Measurements from ENCODE around the gene CRAT.
A peak's percentile ranks its signal among the peaks of the same experiment; 100 is the strongest.

Gene CRAT

DNA sequence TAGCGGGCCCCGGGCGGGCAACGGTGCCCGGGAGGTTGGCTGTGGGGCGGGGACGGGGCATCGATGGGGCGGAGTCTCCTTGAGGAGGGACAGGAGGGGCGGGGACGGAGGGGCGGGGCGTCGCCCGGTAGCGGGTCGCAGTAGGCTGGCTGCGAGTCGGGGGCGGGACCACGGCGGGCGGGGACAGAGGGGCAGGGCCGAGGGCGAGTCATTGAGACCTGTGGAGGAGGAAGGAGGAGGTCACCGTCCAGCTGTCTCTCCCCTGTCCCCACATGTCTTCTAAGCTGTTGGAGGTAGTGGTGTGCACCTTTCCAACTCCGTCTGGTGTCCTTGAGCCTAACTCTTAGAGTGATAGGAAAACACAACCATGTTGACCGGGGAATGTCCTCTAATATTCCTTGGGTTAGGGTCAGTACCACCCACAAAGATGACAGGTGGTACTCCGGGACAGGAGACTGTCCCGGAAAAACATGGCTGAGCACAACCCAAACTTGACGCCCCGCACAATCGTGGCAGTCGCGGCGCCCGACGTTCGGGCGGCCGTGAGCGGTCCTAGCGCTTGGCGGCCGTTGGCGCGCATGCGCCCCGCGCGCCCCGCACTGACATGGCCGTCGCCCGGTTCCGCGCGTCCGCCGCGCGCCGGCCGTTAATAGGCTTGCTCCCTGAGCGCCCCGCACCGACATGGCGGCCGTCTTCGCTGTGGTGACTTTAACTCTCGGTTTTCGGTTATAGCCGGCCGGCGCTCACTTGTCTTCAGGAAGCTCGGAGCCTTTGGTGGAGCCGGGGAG is at the start of gene CRAT, which contains the start of gene PTPA:
CRAT (minus strand) TSS at position 54 of the 788 bp plus-strand sequence. CDS start 284 bp downstream, outside the sequence.
PTPA (plus strand) TSS at position 676 of the 788 bp plus-strand sequence. CDS start 186 bp downstream, outside the sequence.
- peak; percentile 95 for DNase-seq (ENCODE audit: low read depth)

DNA sequence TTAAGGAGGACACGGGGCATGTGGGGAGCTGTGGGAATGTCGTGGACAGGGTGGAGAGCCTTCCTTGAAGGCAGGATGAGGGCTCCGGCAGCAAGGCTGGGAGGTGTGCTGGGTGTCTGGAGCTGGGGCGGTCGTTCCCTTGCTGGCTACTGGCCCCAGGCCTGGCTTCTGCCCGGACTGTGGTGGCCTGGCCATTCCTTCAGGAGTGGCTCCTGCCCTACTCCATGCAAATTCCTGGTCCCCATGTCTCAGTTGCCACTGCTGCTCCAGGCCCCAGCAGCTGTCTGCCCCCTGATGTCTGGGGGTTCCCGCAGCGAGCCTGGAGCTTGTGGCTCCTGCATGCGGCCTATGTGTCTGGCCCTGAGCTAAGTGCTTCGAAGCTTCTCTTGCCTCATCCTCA is 45.6 kb upstream of the CRAT start:
- DNase-seq (ENCODE audit: low read depth), result no peak

DNA sequence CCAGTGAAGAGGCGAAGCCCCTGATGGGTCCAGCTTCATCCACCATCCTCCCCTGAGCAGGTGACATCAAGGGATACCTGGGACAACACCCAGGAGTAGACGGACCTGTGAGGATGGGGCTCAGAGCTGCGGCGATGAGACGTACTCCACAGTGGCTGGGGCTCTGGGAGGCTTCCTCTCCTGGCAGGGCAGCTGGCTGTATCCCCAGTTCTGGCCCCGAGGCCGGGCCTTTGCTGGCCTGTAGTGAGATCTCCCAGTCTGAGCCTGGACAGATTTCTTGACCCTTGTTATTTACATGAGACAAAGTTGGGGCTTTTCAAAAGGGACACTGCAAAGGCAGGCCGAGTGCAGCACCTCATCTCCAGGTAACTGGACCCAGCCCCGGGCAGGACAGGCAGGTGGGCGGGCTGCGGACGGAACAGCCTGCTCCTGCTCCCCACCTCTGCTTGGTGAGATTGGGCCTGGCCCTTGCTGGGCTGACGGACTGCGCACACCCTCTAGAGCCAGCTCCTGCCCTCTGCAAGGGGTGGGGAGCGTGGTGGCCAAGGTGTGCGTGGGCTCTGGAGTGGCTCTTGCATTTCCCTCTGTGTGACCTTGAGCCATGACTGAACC is 44.4 kb upstream of the CRAT start:
- no peak for DNase-seq (ENCODE audit: low read depth)

DNA sequence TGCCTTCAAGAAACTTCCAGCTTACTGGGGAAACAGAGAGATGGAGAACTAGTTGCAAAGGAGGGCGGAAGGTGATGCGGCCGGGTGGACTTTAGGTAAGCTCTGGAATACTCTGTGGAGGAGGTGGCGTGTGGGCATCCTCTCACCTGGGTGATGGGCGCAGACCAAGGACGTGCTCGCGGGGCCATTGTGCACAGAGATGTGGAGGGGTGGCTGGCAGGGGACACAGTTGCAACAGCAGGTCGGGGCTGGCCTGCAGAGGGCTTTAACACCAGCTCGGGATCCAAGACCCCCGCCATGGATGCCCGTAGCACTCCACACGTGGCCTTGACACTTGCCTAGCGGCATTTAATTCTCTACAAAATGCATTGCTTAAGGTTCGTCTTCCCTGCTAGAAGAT is 40.9 kb upstream of the CRAT start:
- DNase-seq (ENCODE audit: low read depth), result no peak

DNA sequence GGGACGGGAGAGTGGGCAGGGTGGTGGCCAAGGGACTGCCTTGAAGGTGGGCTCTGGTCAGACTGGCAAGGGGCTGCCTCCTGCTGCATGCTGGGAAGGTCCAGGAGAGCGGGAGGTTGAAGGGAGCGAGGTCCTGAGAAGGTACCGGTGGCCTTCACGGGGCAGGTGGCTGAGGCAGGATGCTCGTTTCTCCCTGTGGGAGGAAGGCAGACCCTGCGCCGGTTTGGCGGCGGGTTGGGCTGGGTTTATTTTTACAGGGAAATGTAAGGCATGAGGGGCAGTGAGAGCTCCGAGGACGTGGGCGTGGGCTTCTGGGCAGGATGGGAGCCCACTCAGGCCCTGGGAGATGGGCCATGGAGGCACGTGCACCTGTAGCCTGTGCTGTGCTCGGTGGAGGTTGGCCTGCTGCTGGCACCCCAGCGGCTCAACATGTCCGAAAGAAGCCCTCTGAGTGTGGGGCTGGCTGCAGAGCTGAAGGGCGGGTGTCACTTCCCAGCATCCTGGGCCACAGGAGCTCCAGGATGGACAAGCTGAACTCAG is 40.1 kb upstream of the CRAT start:
- no peak for DNase-seq (ENCODE audit: low read depth)

DNA sequence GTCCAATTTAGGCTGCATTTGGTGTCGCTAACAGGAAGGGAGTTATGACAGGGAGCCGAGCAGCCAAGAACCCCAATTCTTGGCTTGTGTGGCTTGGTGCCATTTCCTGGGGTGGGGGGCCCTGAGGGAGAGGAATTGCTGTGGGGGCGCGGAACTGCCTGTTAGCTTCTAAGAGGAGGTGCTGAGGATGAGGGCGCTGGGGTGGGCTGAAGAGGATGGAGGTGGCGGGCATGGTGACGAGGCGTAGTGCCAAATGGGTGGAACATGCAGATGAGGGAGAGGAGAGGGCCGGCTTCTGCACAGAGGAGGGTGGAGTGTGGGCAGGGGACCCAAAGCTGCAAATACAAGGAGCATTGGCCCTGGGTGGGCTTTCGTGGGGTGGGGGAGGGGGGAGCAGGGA is 39.5 kb upstream of the CRAT start:
- no peak for DNase-seq (ENCODE audit: low read depth)

DNA sequence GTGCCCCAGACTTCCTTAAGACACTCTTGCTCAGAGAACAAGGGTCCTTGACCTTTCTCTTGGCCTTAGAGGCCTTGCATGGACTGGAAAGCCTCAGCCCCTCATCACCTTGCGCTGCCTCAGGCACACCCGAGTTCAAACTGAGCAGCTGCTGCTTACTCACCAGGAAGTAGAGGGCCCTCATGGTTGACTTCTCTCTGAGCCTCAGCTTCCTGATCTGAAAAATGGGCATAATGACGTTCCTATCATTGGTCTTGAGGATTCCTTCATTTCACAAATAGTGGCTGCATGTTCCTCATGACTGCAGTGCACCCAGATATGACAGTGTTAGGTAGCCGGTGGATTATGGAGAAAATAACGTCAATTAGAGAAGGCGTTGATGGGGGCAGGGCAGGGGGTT is 38.8 kb upstream of the CRAT start:
- DNase-seq (ENCODE audit: low read depth), result no peak

DNA sequence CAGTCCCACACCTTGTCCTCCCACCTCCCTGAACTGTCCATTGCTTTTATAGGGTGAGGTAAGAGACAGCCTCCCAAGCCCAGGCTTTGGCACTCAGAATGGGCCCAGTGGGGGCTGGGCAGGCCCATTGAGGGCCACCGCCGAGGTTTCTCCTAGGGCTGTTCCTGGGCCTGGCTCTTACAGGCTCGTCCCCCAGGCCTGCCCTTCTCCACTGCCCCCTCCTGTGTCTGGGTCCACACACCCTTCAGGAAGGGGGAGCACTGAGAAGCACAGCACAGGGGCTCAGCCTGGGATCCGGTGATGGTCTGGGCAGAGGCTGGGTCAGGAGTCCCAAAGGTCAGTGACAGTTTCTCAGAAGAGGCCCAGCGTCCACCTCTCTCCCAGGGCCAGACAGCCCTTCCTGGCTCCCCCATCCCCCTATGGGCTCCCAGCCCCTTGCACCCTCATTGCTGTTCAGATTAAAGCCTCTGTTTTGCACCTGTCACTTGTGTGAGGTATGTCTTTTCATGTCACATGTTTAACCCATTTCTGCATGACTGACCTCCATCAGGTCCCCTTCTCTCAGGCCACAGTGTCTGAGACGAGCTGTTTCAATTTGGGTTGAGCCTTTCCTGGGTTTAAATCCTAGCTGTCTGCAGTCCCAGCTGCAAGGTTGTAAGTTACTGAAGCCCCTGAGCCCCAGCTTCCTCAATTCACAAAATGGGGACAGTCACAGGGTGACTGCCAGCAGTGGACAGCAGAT is 38.0 kb upstream of the CRAT start:
- DNase-seq (ENCODE audit: low read depth), result no peak

DNA sequence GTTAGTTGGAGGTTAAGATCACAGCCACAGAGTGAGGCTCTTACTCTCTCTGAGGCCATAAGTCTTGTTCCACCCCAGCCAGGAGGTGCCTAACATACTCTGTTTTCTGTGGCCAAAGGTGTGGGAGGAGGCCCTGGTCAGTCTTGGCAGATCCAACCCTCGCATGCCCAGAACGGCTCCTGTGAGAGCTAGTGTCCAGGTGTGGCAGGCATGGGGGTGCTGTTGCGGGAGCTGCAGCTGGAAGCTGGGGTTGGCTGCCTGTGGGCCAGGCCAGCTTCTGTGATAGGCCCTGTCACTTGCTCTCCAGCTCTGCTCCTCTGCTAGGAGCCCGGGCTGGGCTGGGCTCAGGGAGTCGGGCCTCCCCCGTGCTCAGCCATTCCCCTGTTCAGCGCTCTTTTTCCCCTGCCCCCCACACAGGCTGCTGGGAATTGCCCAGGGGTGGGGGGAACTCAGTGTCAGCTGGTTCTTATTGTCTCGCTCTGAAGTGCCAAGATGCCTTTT is 35.9 kb upstream of the CRAT start:
- DNase-seq (ENCODE audit: low read depth), result no peak

DNA sequence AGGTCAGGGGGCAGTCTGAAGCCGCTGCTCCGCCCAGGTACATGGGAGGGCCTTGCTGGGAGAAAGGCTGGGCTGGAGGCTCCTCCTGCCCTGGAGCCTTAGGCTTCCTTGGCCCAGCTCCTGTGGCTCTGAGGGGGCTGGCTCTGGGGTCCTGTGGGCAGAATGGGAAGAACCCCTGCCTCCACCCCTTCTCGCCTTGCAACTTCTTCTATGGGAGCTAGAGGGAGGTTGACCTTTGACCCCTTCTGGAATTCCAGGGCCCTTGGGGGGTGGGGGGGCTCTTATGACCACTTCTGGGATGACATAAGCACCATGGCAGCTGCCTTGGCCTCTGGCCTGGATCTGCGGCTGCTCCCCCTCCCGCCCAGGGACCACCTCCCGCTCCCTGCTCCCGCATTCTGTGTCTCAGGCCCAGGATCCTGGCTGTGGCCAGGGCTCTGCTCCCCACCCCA is 35.3 kb upstream of the CRAT start:
- DNase-seq (ENCODE audit: low read depth), result no peak

DNA sequence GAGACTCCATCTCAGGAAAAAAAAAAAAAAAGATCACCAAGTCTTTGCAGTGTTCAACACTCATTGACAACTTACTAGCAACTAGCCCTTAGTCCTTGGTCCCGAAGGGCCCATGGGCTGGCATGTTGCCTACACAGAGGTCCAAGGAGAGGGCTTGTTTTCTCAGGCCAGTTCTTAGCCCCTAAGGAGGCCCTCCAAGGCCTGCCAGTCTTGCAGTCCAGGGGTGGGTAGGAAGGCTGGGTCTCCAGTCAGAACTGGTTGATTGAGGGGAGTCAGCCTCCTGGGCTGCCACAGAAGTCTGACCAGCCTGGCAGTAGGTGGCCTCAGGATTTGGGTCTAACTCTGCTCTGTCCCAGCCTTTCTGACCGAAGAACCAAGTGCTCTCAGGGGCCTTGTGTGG is 34.7 kb upstream of the CRAT start:
- DNase-seq (ENCODE audit: low read depth), result no peak

DNA sequence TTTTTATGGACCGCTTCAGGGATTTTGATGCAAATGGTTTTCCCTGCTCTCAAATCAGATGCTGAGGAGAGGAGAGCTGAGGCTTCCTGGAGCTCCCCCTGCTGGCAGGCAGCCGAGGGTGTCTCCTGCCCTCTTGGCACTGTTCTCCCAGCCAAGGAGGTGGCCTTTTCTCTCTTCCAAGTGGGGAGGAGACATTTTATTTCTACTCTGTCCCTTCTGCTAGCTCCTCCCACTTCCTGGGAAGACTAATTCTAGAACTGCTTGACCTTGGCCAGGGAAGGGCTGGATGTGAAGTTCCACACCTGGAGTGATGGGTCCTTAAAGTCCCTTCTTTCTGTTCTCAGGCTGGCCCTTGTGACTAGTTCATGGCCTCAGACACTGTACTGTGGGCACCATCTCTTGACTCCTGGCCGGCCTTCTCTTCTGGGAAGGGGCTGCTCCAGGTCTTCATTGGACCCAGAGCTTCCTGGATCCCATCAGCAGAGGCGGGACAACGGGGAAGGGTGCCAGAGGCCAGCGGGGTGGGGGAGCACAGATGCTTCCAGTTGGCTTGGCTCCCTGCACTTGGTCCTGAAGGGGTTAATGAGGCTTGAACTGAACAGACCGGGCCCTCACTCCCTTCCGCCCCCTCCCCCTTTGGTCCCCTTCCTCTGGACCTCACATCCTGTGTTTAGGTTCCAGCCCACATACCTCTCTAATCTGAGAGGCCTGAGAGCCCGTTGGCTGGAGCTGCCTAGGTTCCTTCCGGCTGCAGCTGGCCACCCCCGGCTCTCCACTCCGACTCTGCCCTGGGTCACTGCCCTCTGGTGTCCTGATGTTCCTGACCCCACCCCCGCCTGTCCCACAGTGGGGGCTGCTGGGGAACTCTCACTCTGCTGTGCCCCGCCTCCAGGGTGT is 32.7 kb upstream of the CRAT start:
- peak; percentile 62 for DNase-seq (ENCODE audit: low read depth)

DNA sequence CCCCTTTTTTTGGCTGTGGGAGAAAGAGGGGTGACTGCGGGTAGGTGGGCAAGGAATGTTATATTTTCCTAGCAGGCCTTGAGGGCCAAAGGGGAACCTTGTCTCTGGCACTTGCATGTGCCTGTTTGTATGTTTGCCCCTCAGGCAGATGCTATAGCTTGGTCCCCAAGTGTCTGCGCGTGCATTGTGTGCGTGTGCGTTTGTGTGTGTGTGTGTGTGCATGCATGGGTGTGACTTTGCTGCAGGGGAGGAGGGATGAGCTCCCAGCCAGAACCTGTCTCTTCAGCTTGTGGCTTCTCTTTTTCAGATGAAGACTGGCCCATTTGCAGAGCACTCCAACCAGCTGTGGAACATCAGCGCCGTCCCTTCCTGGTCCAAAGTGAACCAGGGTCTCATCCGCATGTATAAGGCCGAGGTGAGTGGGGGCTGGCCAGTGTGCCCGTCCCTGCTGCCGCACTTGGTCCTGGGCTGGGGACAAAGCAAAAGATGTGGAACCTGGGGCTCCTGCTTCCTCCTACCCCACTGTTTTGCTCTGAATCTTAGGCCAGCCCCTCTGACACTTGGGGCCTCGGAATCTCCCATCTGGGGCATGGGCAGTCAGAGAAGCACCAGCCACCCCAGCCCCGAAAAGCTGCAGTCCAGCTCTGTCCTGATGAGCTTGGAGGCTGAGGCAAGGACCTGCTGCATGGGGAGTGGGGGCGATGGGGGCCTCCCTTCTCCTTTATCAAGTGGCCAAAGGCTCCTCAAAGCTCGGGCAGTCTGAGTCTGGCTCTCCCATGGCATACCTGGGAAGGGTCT is 31.7 kb upstream of the CRAT start:
- DNase-seq (ENCODE audit: low read depth), result no peak

DNA sequence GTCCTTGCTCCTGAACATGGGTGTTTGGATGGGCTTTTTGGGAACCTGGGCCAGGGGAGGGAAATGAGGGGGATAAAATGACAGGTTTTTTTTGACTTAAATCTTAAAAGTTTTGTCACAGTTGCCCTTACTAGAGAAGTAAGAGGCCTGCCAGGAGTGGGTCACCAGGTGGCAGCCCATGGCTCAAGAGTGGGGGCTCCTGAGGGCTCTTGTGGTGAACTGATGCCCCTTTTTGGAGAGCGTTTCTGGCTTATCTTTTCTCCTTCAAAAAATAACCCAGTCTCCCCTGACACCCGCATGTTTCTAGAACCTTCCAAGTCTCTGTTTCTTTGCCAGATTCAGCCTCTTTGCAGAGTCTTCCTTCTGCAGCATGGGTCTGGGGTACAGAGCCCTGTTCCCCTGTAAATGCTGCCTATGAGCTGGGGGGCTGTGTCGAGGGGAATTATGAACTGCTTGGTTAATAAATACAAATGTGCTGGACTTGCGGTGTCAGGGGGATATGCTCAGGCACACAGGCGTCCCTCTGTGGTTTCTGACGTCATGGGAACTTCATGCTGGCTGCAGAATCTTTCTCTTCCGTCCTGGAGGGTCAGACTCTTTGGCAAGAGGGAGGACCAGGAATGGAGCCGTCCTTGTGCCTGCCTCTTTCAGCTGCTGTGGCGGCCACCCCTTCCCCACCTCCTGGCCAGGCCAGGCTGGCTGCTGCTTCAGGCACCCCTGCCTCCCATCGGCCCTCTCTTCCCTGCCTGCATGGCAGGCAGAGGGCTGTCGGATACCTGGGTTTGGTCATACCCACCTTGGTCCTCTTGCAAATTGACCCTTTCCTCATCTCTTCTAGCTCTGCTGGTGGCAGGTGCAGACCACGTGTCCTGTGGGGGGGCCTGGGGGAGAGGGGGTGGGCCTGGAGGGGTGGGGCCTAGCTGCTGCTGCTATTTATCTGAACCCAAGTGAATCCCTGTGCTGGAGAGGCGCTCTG is 30.8 kb upstream of the CRAT start:
- no peak for DNase-seq (ENCODE audit: low read depth)

DNA sequence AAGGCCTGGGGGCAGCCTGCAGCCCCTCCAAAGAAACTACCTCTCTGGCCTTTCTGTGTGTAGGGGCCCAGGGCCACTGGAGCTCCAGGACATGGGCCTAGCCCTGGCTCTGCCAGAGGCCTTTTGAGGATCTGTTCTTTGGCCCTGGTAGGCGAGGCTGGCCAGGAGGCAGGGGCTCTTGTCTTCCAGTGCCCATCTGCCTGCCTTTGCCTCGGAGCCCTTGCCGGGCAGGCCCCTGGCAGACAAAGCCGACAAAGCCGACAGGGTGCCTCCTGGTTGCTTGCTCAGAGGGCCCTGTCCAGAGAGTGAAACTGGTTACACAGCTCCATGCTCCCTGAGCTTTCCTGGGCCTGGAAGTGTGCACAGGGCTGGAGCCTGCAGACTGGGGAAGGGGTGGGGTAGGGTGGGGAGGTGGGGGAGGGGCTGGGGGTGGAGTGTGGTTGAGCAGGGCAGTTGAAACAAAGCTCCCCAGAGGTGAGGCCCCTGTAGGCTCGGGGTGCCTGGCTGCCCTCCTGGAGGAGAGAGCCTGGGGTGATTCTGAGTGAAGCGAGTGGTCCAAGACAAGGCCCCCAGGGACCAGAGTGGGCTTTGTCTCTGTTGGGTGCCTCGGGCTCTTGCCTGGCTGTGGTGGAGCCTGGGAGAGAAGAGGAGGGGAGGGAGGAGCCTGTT is 29.9 kb upstream of the CRAT start:
- no peak for DNase-seq (ENCODE audit: low read depth)

DNA sequence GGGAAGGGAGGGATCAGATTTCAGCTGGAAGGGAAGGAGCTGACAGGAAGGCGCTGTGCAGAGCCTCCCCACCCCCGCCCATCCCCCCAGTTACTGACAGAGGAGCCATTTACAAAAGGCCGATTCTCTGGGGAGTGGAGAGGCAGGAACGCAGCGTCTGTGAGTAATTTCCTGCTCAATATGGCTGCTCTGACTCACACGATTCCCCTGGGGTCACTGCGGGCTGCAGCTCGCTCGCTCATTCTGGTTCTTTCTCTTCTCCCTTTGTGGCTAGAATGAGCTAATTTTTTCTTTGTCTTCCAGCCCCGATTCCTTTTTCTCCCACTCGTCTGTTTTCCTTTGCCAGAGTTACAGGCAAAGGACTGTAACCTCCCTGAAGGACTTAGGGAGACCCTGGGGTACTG is 29.4 kb upstream of the CRAT start:
- peak; percentile 70 for DNase-seq (ENCODE audit: low read depth)

DNA sequence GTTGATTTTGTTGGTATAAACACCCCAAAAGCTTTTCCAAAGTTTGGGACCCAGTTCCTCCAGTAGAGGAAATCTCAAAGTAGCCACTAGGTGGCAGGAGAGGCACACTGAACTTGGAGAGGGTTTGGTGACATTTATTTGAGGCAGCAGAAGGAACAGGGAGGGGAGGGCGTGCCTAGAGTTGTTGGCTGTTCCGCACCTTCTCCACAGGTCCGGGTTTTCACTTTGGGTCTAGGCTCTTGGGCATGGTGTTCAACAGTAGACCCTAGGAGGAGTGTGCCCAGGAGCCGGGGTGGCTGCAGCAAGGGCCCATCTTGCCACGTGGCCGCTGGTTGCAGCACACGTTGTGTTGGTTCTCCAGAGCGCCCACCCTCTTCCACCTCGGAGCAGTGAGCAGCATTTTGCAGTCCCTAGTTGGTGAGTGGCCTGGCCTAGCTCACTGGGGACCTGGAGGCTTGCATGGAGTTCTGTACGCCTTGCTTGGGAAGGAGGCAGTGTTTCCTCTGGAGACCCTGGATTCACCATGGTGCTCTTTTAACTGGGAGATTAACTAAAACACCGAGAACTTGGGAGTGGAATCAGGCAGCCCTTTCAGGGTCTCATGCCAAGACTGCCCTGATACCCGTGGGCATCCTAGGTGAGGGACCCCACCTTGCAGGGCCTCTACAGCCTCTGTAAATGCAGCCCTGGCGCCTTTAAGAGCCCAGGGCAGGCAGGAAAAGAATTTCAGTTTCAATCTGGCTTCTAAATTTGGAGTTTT is 28.8 kb upstream of the CRAT start:
- DNase-seq (ENCODE audit: low read depth), result peak; percentile 60

All from activated T-cell treated with anti-CD3 and anti-CD28 coated beads for 48 hours (primary cell).